LNCaP clone FGC (cell line): ENCODE measurements around the gene TBC1D25.

Experiments used
- DNase-seq: peaks from one replicate; pipeline ENCODE4 v3.0.0-alpha.2; 2011; ENCODE audit warnings: low read depth
- H3K4me3 ChIP-seq: 2 replicates; pipeline ENCODE4 v1.5.1; 2011; ENCODE audit warnings: mild to moderate bottlenecking, low read depth, low read length, control low read depth
- TF ChIP-seq, protein P1 (sequence below): IDR thresholded peaks from 2 replicates; pipeline ENCODE4 v1.5.1; 2012; ENCODE audit warnings: mild to moderate bottlenecking; ENCODE audit not compliant: control insufficient read depth, insufficient read depth; ENCODE audit errors: extremely low read depth

TBC1D25 gene

DNA sequence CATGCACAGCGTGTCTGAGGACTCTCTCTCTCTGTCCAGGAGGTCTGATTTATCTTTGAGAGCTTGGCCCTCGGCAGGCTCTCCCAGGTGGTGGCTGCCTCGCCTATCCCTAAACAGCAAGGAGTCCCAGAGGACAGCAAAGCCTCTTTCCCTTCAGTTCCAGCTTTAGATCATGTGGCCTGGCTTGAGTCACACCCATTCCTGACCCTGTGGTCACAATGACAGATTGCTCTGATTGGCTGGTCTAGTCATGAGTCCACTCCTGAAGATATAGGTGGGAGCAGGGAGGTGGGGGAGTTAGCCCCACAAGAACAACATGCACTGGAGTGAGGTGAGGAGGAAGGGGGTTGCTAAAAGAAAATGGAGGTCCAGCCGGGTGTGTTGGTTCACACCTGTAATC is 42.9 kb upstream of the TBC1D25 start:
- DNase-seq = no peak
- TF ChIP-seq, protein P1, sequence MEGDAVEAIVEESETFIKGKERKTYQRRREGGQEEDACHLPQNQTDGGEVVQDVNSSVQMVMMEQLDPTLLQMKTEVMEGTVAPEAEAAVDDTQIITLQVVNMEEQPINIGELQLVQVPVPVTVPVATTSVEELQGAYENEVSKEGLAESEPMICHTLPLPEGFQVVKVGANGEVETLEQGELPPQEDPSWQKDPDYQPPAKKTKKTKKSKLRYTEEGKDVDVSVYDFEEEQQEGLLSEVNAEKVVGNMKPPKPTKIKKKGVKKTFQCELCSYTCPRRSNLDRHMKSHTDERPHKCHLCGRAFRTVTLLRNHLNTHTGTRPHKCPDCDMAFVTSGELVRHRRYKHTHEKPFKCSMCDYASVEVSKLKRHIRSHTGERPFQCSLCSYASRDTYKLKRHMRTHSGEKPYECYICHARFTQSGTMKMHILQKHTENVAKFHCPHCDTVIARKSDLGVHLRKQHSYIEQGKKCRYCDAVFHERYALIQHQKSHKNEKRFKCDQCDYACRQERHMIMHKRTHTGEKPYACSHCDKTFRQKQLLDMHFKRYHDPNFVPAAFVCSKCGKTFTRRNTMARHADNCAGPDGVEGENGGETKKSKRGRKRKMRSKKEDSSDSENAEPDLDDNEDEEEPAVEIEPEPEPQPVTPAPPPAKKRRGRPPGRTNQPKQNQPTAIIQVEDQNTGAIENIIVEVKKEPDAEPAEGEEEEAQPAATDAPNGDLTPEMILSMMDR = no peak
- no peak overlapping the region for H3K4me3 ChIP-seq

DNA sequence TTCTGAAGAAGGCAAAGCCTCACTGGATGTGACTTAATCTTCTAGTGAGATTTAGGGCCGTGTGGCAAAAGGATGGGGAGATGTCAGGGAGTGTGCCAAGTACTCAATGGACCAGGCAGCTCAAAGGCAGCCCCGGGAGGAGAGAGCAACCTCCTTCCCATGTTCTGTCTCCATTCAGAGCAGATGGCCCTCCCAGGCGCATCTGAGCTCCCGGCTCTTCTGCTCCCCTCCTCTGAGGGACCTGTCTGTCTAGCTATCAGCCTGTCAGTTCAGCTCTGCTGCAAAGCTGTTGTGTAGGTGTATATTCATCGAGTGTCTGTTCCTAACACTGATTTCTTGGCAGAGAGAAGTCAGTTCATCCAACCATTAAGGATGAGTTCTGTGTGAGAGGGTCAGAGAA is 41.6 kb upstream of the TBC1D25 start:
- DNase-seq = no peak
- no peak overlapping the region for H3K4me3 ChIP-seq
- TF ChIP-seq, protein P1 = no peak

DNA sequence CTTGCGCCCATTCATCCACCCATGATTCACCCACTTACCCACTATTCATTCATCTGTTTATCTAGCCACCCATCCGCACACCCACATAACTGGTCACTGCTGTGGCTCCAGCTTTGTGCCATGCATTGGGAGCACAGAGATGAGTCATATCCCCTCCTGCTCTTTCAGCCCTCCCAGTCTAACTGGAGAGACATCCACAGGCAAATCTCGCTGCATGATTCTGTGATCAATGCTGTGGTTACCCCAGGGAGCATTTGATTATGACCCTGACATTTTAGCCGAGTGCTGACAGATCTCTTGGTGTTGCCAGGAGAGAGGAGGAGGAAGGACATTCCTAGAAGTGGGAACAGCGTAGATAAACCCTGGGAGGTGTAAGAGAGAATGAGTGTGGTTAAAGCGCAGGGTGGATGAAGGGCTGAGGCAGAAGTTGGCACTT is 41.1 kb upstream of the TBC1D25 start:
- no peak for DNase-seq
- no peak overlapping the region for H3K4me3 ChIP-seq
- TF ChIP-seq, protein P1 = no peak

DNA sequence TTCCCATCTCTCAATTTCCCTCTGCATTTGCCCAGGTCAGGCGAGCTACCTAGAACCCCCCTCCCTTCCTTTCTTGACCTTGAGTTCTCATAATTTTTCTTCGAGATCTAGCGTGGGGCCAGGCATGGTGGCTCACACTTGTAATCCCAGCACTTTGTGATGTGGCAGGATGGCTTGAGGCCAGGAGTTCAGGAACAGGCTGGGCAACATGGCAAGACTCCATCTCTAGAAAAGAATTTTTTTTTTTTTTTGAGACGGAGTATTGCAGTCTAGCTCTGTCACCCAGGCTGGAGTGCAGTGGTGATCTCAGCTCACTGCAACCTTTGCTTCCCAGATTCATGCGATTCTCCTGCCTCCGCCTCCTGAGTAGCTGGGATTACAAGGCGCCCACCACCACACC is 35.3 kb upstream of the TBC1D25 start:
- TF ChIP-seq, protein P1 = no peak
- DNase-seq = no peak
- no peak overlapping the region for H3K4me3 ChIP-seq

DNA sequence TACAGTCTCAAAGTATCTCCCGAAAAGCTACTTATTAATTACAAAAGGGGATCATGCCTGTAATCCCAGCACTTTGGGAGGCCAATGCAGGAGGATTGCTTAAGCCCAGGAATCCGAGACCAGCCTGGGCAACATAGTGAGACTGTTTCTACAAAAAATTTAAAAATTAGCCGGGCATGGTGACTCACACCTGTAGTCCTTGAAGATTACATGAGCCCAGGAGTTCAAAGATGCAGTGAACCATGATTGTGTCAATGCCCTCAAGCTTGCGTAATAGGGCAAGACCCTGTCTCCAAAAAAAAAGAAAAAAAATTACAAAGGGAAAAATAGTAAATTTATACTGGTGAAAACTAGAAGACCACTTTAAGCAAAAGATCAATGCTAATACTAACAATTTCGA is 34.0 kb upstream of the TBC1D25 start:
- no peak for DNase-seq
- TF ChIP-seq, protein P1 = no peak
- H3K4me3 ChIP-seq = no peak overlapping the region

DNA sequence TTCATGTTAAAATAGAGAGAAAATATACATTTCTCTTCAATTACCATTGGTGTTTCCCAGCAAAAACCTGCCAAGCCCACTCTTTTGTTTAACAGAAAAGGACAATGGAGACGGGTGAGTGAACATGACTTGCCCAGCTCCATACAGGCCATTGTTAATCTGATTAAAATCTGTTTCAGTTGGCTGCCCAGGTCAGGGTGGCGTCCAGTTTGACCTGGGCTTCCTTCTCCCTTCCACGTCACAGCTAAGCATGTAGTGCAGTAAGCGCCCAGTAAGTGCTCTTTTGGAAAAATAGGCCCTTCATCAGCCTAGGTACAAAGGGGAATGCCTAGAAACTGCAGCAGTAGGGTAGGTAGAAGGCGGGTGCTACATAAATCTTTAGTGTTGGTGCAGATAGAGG is 32.3 kb upstream of the TBC1D25 start:
- no peak for DNase-seq
- TF ChIP-seq, protein P1 = no peak
- no peak overlapping the region for H3K4me3 ChIP-seq

DNA sequence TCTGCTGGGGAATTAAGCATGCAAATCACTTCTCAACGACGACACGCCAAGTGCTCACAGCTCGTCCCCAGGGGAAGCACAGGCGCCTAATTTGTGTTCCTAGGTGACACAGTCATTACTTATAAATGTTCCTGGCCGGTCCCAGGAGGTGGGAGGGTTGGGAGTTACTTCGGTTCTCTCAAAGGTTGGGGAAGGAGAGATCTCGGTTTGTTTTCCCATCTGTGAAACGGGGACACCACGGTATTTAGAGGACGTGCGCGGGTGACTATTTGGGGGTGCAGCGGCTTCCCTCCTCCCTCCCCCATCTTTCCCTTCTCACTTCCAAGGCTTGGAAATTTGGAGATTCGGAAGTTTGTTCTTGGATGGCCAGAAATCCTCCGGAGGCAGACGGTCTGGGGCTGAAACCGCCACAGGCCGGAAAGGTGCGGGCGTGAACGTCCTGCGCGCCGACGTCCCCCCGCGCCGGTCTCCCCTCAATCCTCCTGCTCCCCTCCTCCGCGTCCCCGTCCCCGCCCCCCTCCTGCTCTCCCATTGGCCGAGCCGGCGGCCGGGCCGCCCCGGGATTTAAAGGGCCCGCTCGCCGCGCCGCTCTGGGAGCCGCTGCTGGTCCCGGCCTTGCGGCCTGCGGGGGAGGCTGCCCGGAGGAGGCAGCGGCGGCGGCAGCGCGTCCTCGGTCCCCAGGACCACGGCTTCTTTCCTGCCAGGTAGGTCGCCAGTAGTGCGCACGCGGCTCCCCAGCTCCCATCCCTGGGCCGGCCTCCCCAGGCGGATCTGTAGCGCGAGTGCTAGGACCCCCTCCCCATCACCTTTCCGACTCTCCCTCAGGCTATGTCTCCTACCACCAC is 30.9 kb upstream of the TBC1D25 start, which contains the start of gene PORCN:
TSS of gene PORCN (plus strand) at position 593 of the 845 bp plus-strand sequence. CDS start 829 bp downstream, outside the sequence.
- DNase-seq = no peak
- peak within 1 kb of the TSS; percentile 70 for H3K4me3 ChIP-seq
- TF ChIP-seq, protein P1 = no peak
